ENCODE measurements around the gene ZNF619.
A peak's percentile ranks its signal among the peaks of the same experiment; 100 is the strongest.

ZNF619 gene

DNA sequence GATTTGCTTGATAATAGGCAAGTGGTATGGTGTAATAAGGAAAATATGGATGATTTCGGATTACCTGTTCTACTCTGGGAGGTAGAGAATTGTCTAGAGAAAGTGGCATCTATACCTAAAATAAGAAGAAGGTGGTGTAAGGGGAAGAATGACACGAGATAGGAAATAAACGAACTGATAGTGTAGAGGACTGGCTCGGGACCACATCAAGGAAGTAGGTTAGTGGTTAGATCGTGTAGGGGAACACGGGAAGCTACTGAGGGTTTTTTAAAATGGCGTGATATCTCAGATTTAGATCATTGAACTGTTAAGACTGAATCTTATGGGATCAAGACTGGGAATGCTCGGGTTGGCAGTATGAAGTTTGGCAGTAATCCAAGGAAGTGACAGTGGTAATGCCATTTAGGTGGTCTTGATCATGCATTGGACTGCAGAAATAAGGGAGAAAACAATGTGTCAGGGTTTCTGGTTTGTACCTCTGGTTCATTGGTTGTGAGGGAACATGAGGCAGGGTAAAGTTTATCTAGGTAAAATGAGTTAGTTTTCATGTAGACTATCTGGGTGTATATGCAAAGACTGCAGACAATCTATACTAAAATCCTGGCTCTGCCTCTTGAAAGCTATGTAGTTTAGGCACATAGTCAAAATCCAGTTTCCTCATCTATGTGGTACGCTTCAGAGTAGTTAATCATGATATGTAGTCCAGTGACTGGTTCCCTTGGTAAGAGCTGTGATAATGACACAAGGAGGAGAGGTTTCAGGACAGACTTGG lies 12.4 kb upstream of the ZNF619 start:
- FAIRE-seq (no peak), DNase-seq (ENCODE audit: insufficient read length, low spot score) (no peak)

- DNase-seq (ENCODE audit: insufficient read length, low spot score) (no peak), FAIRE-seq (no peak)
Observed at GRCh38 chr3:40465111-40465407, 11.9 kb upstream of the ZNF619 start.

- no peak for FAIRE-seq
- no peak for DNase-seq (ENCODE audit: insufficient read length, low spot score)
Observed at GRCh38 chr3:40465456-40465855, 11.5 kb upstream of the ZNF619 start.

- FAIRE-seq: no peak
- DNase-seq (ENCODE audit: insufficient read length, low spot score): no peak
Observed at GRCh38 chr3:40468018-40468417, 8.9 kb upstream of the ZNF619 start.

DNA sequence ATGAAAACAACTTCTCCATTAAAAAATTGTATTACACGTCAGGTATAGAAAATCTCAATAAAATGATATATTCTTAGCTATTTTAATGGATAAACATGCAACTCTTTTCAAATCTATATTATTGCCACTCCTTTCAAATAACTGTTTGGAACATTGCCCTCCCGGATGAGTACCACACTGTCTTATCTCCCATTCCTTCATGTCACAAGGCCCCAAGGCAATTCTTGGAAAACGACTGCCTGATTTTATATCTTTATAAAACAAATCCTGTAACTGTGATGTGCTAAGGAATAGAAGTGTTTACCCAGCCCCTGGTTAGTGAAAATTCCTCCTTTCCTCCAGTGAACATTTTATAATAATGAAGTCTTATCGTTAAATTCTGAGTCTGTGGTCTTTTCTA lies 6.2 kb upstream of the ZNF619 start:
- DNase-seq (ENCODE audit: insufficient read length, low spot score): no peak
- FAIRE-seq: no peak

GRCh38 chr3:40477666-40478065 lies 744 bp downstream of the ZNF619 start:
- FAIRE-seq (peak; percentile 49), DNase-seq (ENCODE audit: insufficient read length, low spot score) (no peak)

DNA sequence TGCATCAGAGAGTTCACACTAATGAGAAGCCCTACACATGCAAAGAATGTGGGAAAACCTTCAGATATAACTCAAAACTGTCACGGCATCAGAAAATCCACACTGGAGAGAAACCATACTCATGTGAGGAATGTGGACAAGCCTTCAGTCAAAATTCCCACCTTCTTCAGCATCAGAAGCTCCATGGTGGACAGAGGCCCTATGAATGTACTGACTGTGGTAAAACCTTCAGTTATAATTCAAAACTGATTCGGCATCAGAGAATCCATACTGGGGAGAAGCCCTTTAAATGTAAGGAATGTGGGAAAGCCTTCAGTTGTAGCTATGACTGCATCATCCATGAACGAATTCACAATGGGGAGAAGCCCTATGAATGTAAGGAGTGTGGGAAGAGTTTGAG lies 10.2 kb downstream of the ZNF619 start:
- no peak for DNase-seq (ENCODE audit: insufficient read length, low spot score)
- no peak for FAIRE-seq

GRCh38 chr3:40490916-40491315 lies 14.0 kb downstream of the ZNF619 start:
- FAIRE-seq: no peak
- DNase-seq (ENCODE audit: insufficient read length, low spot score): no peak

- DNase-seq (ENCODE audit: insufficient read length, low spot score): no peak
- FAIRE-seq: no peak
Observed at GRCh38 chr3:40494698-40495097, 17.8 kb downstream of the ZNF619 start.

DNA sequence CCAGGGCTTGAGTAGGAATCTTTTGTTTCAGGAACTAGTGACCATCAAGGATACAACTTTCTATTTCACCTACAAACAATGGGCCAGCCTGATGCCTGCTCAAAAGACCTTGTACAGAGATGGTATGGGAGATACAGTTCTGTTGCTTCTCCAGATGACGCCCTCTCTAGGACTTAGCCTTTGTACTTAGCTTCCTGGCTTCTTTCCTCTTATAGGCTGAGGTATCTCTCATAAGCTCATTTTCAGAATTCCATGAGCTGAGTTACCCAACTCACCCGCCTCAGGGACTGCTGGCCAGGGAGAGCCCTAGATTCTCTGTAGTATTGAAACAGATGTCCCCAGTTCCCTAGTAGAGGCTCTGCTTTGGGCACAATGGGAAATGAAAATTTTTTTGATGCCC lies 20.4 kb downstream of the ZNF619 start:
- no peak for FAIRE-seq
- no peak for DNase-seq (ENCODE audit: insufficient read length, low spot score)

GRCh38 chr3:40499952-40500351 lies 23.0 kb downstream of the ZNF619 start:
- FAIRE-seq: no peak
- DNase-seq (ENCODE audit: insufficient read length, low spot score): no peak

DNA sequence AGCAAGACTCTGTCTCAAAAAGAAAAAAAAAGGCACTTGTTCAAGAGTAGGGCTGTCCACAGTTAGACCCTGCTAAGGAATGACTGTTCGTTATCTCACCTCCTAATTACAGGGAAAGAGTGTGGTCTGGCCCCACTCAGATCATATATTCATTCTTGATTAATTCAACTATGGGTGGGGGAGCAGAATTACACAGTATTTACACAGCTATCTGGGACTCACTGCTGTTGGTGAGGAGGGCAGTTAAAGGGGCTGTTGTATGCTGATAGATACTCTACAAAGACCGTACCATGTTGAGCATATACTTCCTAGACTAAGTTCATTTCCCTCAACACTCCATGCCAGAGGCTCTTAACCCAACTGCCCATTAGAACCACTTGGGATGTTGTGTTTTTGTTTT lies 25.1 kb downstream of the ZNF619 start:
- DNase-seq (ENCODE audit: insufficient read length, low spot score) (no peak), FAIRE-seq (no peak)

DNA sequence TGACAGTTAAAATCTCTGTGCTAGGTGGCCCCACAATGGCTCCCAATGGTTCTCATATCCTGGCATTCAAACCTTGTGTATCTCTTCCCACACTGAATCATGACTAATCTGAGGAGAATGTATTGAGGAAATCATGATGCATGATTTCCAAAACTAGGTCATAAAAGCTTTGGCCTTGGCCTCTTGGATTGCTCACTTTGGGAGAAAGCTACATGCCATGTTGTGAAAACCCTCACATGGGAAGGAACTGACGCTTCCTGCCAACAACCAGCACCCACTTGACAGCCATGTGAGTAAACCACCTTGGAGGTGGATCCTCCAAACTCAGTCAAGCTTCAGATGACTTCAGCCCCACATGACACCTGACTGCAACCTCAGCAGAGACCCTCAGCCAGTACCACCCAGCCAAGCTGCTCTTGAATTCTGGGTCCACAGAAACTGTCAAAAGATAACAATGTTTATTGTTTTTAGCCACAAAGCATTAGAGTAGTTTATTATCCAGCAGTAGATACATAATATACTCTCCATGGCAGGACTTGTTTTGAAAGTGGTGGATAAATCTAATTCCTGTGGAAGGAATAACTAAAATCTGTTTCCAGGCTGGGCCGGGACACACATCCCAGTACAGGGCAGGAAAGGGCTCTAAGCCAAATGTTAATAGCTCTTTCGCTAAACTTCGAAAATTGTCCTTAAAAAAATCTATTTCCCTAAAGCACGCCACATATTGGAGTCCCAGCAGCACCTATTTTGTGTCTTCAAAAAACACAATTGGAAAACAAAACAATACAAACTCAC lies 27.9 kb downstream of the ZNF619 start:
- DNase-seq (ENCODE audit: insufficient read length, low spot score): no peak
- no peak for FAIRE-seq

- DNase-seq (ENCODE audit: insufficient read length, low spot score): peak; percentile 35
- peak; percentile 88 for FAIRE-seq
Observed at GRCh38 chr3:40505599-40506462, 28.9 kb downstream of the ZNF619 start, which contains the start of gene ZNF620. TSS of gene ZNF620 (plus strand) at chr3:40506039. CDS start at chr3:40506353, 314 bp downstream.

DNA sequence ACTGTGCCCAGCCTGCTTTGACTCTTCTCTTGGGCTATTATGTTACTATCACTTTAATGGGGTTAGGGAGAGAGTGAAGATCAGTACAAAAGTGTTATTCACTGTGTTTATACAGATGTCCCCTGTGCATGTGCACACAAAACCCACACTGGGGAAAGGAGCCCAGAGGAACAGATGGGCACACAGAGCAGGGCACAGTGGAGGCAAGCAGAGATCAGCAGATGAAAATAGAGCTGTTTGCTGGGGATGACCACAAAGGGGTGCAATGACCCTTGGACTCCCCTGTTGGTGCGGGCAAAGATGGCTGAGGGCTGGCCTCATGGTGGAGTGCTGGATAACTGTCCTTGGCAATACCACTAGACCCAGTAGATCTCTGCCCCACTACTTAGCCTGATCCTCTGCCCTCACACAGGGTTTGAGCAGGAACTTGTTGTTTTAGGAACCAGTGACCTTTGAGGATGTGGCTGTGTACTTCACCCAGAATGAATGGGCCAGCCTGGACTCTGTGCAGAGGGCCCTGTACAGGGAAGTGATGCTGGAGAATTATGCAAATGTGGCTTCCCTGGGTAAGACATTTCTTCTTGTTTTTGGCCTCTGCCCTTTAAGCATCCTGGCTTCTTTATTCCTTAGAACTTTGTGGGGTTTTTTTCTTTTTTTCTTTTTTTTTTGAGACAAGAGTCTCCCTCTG lies 34.3 kb downstream of the ZNF619 start:
- FAIRE-seq: no peak
- no peak for DNase-seq (ENCODE audit: insufficient read length, low spot score)

DNA sequence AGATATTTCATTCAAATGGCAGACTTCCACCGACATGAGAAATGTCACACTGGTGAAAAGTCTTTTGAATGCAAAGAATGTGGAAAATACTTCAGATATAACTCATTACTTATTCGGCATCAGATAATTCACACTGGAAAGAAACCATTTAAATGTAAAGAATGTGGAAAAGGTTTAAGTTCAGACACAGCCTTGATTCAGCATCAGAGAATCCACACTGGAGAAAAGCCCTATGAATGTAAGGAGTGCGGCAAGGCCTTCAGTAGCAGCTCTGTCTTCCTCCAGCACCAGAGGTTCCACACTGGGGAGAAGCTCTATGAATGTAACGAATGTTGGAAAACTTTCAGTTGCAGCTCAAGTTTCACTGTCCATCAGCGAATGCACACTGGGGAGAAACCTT lies 39.3 kb downstream of the ZNF619 start:
- FAIRE-seq (no peak), DNase-seq (ENCODE audit: insufficient read length, low spot score) (no peak)

DNA sequence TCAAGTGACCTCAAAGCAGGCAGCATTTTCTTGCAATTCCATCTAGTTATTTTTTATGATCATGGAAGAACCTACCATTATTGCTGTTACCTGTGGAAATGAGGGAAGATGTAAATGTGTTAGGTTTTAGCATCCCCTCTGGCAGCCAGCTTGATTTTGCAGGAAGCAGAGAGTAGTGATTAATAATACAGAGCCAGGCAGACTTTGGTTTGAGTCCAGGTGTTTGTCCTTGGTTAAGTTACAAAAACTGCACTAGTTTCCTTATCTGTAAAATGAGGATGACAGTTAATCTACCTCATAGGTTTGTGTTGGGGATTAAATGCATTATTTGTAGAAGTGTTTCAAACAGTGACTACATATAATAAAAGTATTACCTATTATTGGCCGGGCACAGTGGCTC lies 41.1 kb downstream of the ZNF619 start:
- DNase-seq (ENCODE audit: insufficient read length, low spot score) (no peak), FAIRE-seq (no peak)

- DNase-seq (ENCODE audit: insufficient read length, low spot score) (no peak), FAIRE-seq (no peak)
Observed at GRCh38 chr3:40518848-40519247, 41.9 kb downstream of the ZNF619 start.

DNA sequence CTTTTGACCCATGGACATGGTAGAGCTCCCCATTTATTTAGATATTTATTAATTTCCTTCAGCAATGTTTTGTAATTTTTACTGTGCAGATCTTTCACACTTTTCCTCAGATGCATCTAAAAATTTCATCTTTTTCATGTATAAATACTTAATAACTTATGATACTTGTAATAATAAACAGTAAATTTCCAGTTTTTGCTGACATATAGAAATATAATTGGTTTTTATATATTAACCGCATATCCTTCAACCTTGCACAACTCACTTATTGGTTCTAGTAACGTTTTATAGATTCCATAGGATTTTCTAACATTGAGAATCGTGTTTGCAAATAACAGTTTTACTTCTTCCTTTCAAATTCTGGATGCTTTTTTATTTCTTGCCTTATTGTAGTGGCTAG lies 44.3 kb downstream of the ZNF619 start:
- DNase-seq (ENCODE audit: insufficient read length, low spot score): no peak
- no peak for FAIRE-seq

DNA sequence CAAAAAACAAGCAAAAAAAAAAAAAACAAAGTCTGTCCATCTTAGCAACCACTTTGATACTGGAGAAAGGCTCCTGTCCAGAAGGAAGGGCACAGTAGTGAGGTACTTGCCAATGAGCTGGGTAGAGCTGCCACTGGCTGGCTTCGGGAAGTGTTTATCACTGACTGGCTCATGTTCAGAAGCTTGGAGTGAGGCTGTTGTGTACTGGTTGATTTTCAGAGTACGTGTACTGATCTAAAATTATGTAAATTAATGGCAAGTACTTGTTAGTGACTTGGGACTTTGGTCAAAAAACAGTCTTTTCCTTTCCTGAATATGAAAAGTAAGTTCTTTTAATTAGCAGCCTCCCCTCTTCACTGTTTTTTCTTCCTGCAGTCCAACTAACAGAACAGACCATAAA lies 46.9 kb downstream of the ZNF619 start:
- no peak for DNase-seq (ENCODE audit: insufficient read length, low spot score)
- no peak for FAIRE-seq

- no peak for DNase-seq (ENCODE audit: insufficient read length, low spot score)
- FAIRE-seq: no peak
Observed at GRCh38 chr3:40524222-40524567, 47.3 kb downstream of the ZNF619 start.
